Keratinocyte (primary cell): ENCODE measurements around the gene VSNL1. TPM values are rescaled to one million over a fixed set of nuclear protein-coding genes. Genes with fewer than 3 reads are reported as not detected.

Experiments
- DNase-seq: peaks from one replicate; pipeline ENCODE4 v3.0.0-alpha.2; 2011; ENCODE audit warnings: low read depth, missing footprints, low spot score
- FAIRE-seq: peaks from 2 replicates; lab custom pipeline; 2011; peaks lifted over from hg19 to GRCh38; lab: Jason Lieb, UNC
- H2AFZ ChIP-seq: 2 replicates; pipeline ENCODE4 v1.6.0; 2012; ENCODE audit warnings: low read length, control low read depth, inconsistent platforms; ENCODE audit not compliant: control insufficient read depth
- H3K27ac ChIP-seq: 2 replicates; pipeline ENCODE4 v1.5.1; 2011; ENCODE audit warnings: low read length; ENCODE audit not compliant: control insufficient read depth, insufficient read depth
- H3K27me3 ChIP-seq: 3 replicates; pipeline ENCODE4 v1.6.0; 2011; ENCODE audit warnings: low read length; ENCODE audit not compliant: control insufficient read depth, insufficient read depth; ENCODE audit errors: extremely low read depth
- H3K36me3 ChIP-seq, 2 experiments: 2 replicates in 1 of 2; 3 replicates in 1 of 2; pipeline ENCODE4 v1.5.1; 2011; ENCODE audit warnings: low read length in 2 of 2, mild to moderate bottlenecking in 1 of 2; ENCODE audit not compliant: control insufficient read depth in 2 of 2, insufficient read depth in 2 of 2; ENCODE audit errors: extremely low read depth in 1 of 2
- H3K4me1 ChIP-seq: 3 replicates; pipeline ENCODE4 v1.5.1; 2011; ENCODE audit warnings: low read length; ENCODE audit not compliant: control insufficient read depth, insufficient read depth; ENCODE audit errors: extremely low read depth
- H3K4me2 ChIP-seq: 3 replicates; pipeline ENCODE4 v1.6.0; 2011; ENCODE audit warnings: low read depth, low read length; ENCODE audit not compliant: control insufficient read depth, insufficient read depth; ENCODE audit errors: extremely low read depth
- H3K4me3 ChIP-seq, 3 experiments: fragments of 200-600 bp in 1 of 3; sonication (generic) in 1 of 3; 2 replicates in 2 of 3; 3 replicates in 1 of 3; pipeline ENCODE4 v1.5.1; 2011 to 2016; ENCODE audit warnings: low read length in 3 of 3, mild to moderate bottlenecking in 3 of 3, control low read depth in 2 of 3, inconsistent platforms in 1 of 3, low read depth in 1 of 3, mixed read lengths in 1 of 3, mixed run types in 1 of 3, moderate library complexity in 1 of 3; ENCODE audit not compliant: control insufficient read depth in 2 of 3, insufficient read depth in 2 of 3; ENCODE audit errors: extremely low read depth in 1 of 3
- H3K79me2 ChIP-seq: 2 replicates; pipeline ENCODE4 v1.6.0; 2012; ENCODE audit warnings: low read length; ENCODE audit not compliant: control insufficient read depth, insufficient read depth
- H3K9ac ChIP-seq: 3 replicates; pipeline ENCODE4 v1.6.0; 2011; ENCODE audit warnings: low read length; ENCODE audit not compliant: control insufficient read depth, insufficient read depth; ENCODE audit errors: extremely low read depth
- H3K9me1 ChIP-seq: 3 replicates; pipeline ENCODE4 v1.6.0; 2011; ENCODE audit warnings: low read length; ENCODE audit not compliant: control insufficient read depth, insufficient read depth; ENCODE audit errors: extremely low read depth
- H3K9me3 ChIP-seq: 2 replicates; pipeline ENCODE4 v1.5.1; 2012; ENCODE audit warnings: low read depth, low read length; ENCODE audit not compliant: control insufficient read depth
- H4K20me1 ChIP-seq: 3 replicates; pipeline ENCODE4 v1.6.0; 2011; ENCODE audit warnings: low read length; ENCODE audit not compliant: control insufficient read depth, insufficient read depth; ENCODE audit errors: extremely low read depth
- CTCF ChIP-seq, 3 experiments: IDR thresholded peaks in 1 of 3; conservative IDR thresholded peaks in 1 of 3; optimal IDR thresholded peaks in 1 of 3; 2 replicates in 2 of 3; 3 replicates in 1 of 3; pipeline versions ENCODE3 to v1.5.1; 2011; ENCODE audit warnings: low read length in 3 of 3, mild to moderate bottlenecking in 3 of 3, moderate library complexity in 2 of 3, control low read depth in 1 of 3, inconsistent platforms in 1 of 3; ENCODE audit not compliant: insufficient read depth in 2 of 3; ENCODE audit errors: extremely low read depth in 1 of 3
- EZH2 ChIP-seq: IDR thresholded peaks from one replicate; pipeline ENCODE4 v1.6.1; 2012; ENCODE audit warnings: inconsistent platforms, mild to moderate bottlenecking, low read length, moderate library complexity
- dilution Hi-C: fragments of 300-500 bp; cut with MboI; formaldehyde crosslinking; loops from one replicate; pipeline ENCODE4 v1.7.0; 2020; ENCODE audit warnings: low sequenced_read_pairs; ENCODE audit not compliant: extremely low pct_ligation_motif_present
- polyA plus RNA-seq, 5 experiments: library from polyadenylated mRNA; depleted of rRNA in 3 of 5; stranded (reverse) in 3 of 5; stranded (forward) in 1 of 5; unstranded in 1 of 5; fragments of >200 nt; gene quantifications; 1 replicate in 1 of 5; 2 replicates in 3 of 5; 3 replicates in 1 of 5; pipeline versions ENCODE4 v1.2.1 to v1.2.3, GENCODE V29; 2011 to 2012; ENCODE audit warnings: missing spikeins in 2 of 5, low read depth in 1 of 5, low replicate concordance in 1 of 5

VSNL1 gene
- polyA plus RNA-seq, 1 donor (not counting 4 experiments of a cell fraction or from before 2014, with no cell fraction given), result 32.1 TPM

- Histone ChIP-seq H4K20me1 (no peaks in the 10 kb centered on the region), H2AFZ (no peak overlapping the region), H3K36me3 (no peaks in the 10 kb centered on the region), H3K9me1 (no peaks in the 10 kb centered on the region), H3K79me2 (no peaks in the 10 kb centered on the region), H3K4me1 (no peaks in the 10 kb centered on the region), H3K9ac (no peak overlapping the region), H3K27ac (no peak overlapping the region), H3K9me3 (no peaks in the 10 kb centered on the region), H3K27me3 (no peaks in the 10 kb centered on the region), H3K4me2 (no peak overlapping the region), H3K4me3 (no peak overlapping the region)
- DNase-seq (no peak), FAIRE-seq (no peak)
- dilution Hi-C loops, result no loop called here
- TF ChIP-seq CTCF (optimal IDR thresholded peaks at IDR 0.05 in 1 of 3, IDR thresholded peaks at IDR 0.05 in 1 of 3, conservative IDR thresholded peaks at IDR 0.05 in 1 of 3; ENCODE audit: extremely low read depth in 1 of 3, insufficient read depth in 2 of 3, low read length in 3 of 3) (no peak), EZH2 (no peak)
Measured at GRCh38 chr2:17634997-17635396, 94.5 kb downstream of the VSNL1 start.

- H4K20me1 ChIP-seq, result no peaks in the 10 kb centered on the region
- DNase-seq (no peak), FAIRE-seq (no peak)
- TF ChIP-seq CTCF (optimal IDR thresholded peaks at IDR 0.05 in 1 of 3, IDR thresholded peaks at IDR 0.05 in 1 of 3, conservative IDR thresholded peaks at IDR 0.05 in 1 of 3; ENCODE audit: extremely low read depth in 1 of 3, insufficient read depth in 2 of 3, low read length in 3 of 3) (no peak), EZH2 (no peak)
- H3K9ac ChIP-seq, result no peak overlapping the region
- H3K79me2 ChIP-seq, result no peaks in the 10 kb centered on the region
- H3K36me3 ChIP-seq, result no peaks in the 10 kb centered on the region
- H3K27me3 ChIP-seq, result no peaks in the 10 kb centered on the region
- H3K4me3 ChIP-seq, result no peak overlapping the region
- no peaks in the 10 kb centered on the region for H3K9me3 ChIP-seq
- no peak overlapping the region for H2AFZ ChIP-seq
- H3K27ac ChIP-seq, result no peak overlapping the region
- no peak overlapping the region for H3K4me2 ChIP-seq
- H3K9me1 ChIP-seq, result no peaks in the 10 kb centered on the region
- H3K4me1 ChIP-seq, result no peaks in the 10 kb centered on the region
- dilution Hi-C loops, result no loop called here
Measured at GRCh38 chr2:17636257-17636656, 95.8 kb downstream of the VSNL1 start.
